Right atrium auricular region (tissue), 2 donors: Measurements from ENCODE around the gene FIG4. TPM values are rescaled to one million over a fixed set of nuclear protein-coding genes. Genes with fewer than 3 reads are reported as not detected.
"Not testable (repeated sequence)": the region's sequence is repeated elsewhere in the genome, so short reads cannot be mapped to it uniquely, and the experiment has no call there.

ENCODE experiments used
- DNase-seq: peaks from one replicate; pipeline ENCODE4 v3.0.0-alpha.2; 2019; ENCODE audit warnings: low spot score
- H3K27ac ChIP-seq, 2 donors: fragments of 200-600 bp; sonication (generic); 1 replicate in 1 of 2; 2 replicates in 1 of 2; pipeline ENCODE4 v1.5.1; 2016 to 2019
- H3K27me3 ChIP-seq, 2 donors: fragments of 200-600 bp; sonication (generic); one replicate each; pipeline versions ENCODE4 v1.5.1 to v1.6.0; 2017 to 2019
- H3K36me3 ChIP-seq: fragments of 200-600 bp; sonication (generic); one replicate; pipeline ENCODE4 v1.5.1; 2016
- H3K4me1 ChIP-seq, 2 donors: fragments of 200-600 bp; sonication (generic); one replicate each; pipeline versions ENCODE4 v1.5.1 to v1.6.0; 2017 to 2019
- H3K4me3 ChIP-seq, 2 donors: fragments of 200-600 bp; sonication (generic); 1 replicate in 1 of 2; 2 replicates in 1 of 2; pipeline ENCODE4 v1.5.1; 2017 to 2019; ENCODE audit warnings: mild to moderate bottlenecking in 1 of 2, moderate library complexity in 1 of 2
- H3K9me3 ChIP-seq, 2 donors: fragments of 200-600 bp; sonication (generic); one replicate each; pipeline ENCODE4 v1.5.1; 2019
- CTCF ChIP-seq, 2 donors: fragments of 200-600 bp; sonication (generic); IDR thresholded peaks; one replicate each; pipeline ENCODE4 v1.5.1; 2019; ENCODE audit warnings: antibody characterized with exemption in 2 of 2
- total RNA-seq, 2 donors: library from RNA; depleted of rRNA; stranded (reverse); fragments of >200 nt; gene quantifications; one replicate each; pipeline ENCODE4 v1.1.0, GENCODE V29; 2016

Gene FIG4
- total RNA-seq, 2 donors from 2014 or later: 6.2 to 9.6 TPM

GRCh38 chr6:109865968-109866367 lies 174.9 kb downstream of the FIG4 start:
- Histone ChIP-seq H3K4me3 (no peak overlapping the region), H3K4me1 (peaks cover 0 to 10% of the 10 kb centered on the region in 2 donors), H3K27me3 (no peaks in the 10 kb centered on the region), H3K36me3 (no peaks in the 10 kb centered on the region), H3K9me3 (no peaks in the 10 kb centered on the region), H3K27ac (no peak overlapping the region)
- no peak for TF ChIP-seq CTCF (IDR thresholded peaks at IDR 0.05)
- DNase-seq: no peak

- no peak overlapping the region for H3K4me3 ChIP-seq
- no peak overlapping the region for H3K27ac ChIP-seq
- H3K27me3 ChIP-seq: no peaks in the 10 kb centered on the region
- no peak for TF ChIP-seq CTCF (IDR thresholded peaks at IDR 0.05)
- no peaks in the 10 kb centered on the region for H3K9me3 ChIP-seq
- H3K4me1 ChIP-seq: peaks cover 0 to 10% of the 10 kb centered on the region in 2 donors
- peak; percentile 68 for DNase-seq
- no peaks in the 10 kb centered on the region for H3K36me3 ChIP-seq
Measured at GRCh38 chr6:109867009-109867969, 176.2 kb downstream of the FIG4 start.

- no peaks in the 10 kb centered on the region for H3K9me3 ChIP-seq
- H3K36me3 ChIP-seq: no peaks in the 10 kb centered on the region
- H3K27me3 ChIP-seq: no peaks in the 10 kb centered on the region
- no peak for TF ChIP-seq CTCF (IDR thresholded peaks at IDR 0.05)
- DNase-seq: no peak
- no peak overlapping the region for H3K27ac ChIP-seq
- H3K4me1 ChIP-seq: peaks cover 0 to 10% of the 10 kb centered on the region in 2 donors
- H3K4me3 ChIP-seq: no peak overlapping the region
Measured at GRCh38 chr6:109867970-109868358, 176.9 kb downstream of the FIG4 start.

- H3K27me3 ChIP-seq, H3K27ac ChIP-seq, H3K4me1 ChIP-seq, DNase-seq, H3K9me3 ChIP-seq, H3K36me3 ChIP-seq, H3K4me3 ChIP-seq: not testable (repeated sequence)
Measured at GRCh38 chr6:109869398-109870088, 178.4 kb downstream of the FIG4 start.

GRCh38 chr6:109870089-109870410 lies 179.0 kb downstream of the FIG4 start:
- Histone ChIP-seq H3K4me3 (no peak overlapping the region), H3K36me3 (no peaks in the 10 kb centered on the region), H3K27me3 (no peaks in the 10 kb centered on the region), H3K4me1 (peaks cover 0 to 10% of the 10 kb centered on the region in 2 donors), H3K9me3 (no peaks in the 10 kb centered on the region), H3K27ac (no peak overlapping the region)
- DNase-seq: no peak
- TF ChIP-seq CTCF (IDR thresholded peaks at IDR 0.05): no peak

GRCh38 chr6:109872549-109872948 lies 181.5 kb downstream of the FIG4 start:
- Histone ChIP-seq H3K9me3 (no peaks in the 10 kb centered on the region), H3K27me3 (no peaks in the 10 kb centered on the region), H3K27ac (no peak overlapping the region), H3K4me3 (no peak overlapping the region), H3K4me1 (peaks cover 0 to 3% of the 10 kb centered on the region in 2 donors), H3K36me3 (no peaks in the 10 kb centered on the region)
- no peak for TF ChIP-seq CTCF (IDR thresholded peaks at IDR 0.05)
- DNase-seq: no peak
